ENCODE measurements around the gene COL2A1.

COL2A1 gene

GRCh38 chr12:47977046-47977771 lies 27.1 kb downstream of the COL2A1 start:
- no peak overlapping the region for H2AFZ ChIP-seq (ENCODE audit: low read depth, low read length, severe bottlenecking)
- no peaks in the 10 kb centered on the region for H3K27me3 ChIP-seq (ENCODE audit: low read length)
- no peaks in the 10 kb centered on the region for H3K9me2 ChIP-seq (replicated peaks; ENCODE audit: insufficient read depth, low read length)
- no peaks in the 10 kb centered on the region for H3K36me3 ChIP-seq (ENCODE audit: low read length)
- no peaks in the 10 kb centered on the region for H3K9me3 ChIP-seq (ENCODE audit: insufficient read depth, low read length)
- no peak overlapping the region for H3K27ac ChIP-seq (ENCODE audit: low read depth, low read length)
- H3K9ac ChIP-seq (ENCODE audit: low read length) = no peak overlapping the region
- no peaks in the 10 kb centered on the region for H3F3A ChIP-seq (ENCODE audit: insufficient read depth)
- no peak for TF ChIP-seq EZH2phosphoT487 (conservative IDR thresholded peaks at IDR 0.05; ENCODE audit: low read length)
- H4K20me1 ChIP-seq (ENCODE audit: low read depth, low read length) = no peaks in the 10 kb centered on the region
- no peaks in the 10 kb centered on the region for H3K79me2 ChIP-seq (ENCODE audit: insufficient read depth, low read length)
- no peak overlapping the region for H3K4me2 ChIP-seq (ENCODE audit: low read depth, low read length, poor library complexity, severe bottlenecking)
- no peak overlapping the region for H3K4me3 ChIP-seq (ENCODE audit: insufficient read depth, low read length, poor library complexity, severe bottlenecking)

DNA sequence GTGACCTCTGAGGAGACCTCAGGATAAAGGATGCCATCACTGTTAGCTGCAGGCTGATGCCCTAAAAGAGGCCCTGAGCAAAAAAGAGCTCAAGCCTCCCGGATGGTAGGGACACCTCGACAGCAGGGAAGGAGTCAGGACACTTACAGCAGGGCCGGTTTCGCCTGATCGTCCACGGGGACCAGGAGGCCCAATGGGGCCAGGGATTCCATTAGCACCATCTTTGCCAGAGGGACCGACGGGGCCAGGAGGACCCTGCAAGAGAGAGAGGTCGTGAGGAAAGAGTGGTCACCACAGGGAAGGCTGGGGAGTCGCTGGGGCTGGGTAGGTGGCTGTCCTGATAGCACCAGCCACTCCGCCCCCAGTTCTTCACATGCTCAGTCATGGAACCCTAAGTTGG lies 28.5 kb downstream of the COL2A1 start:
- Histone ChIP-seq H3F3A (ENCODE audit: insufficient read depth) (no peaks in the 10 kb centered on the region), H3K36me3 (ENCODE audit: low read length) (no peaks in the 10 kb centered on the region), H3K4me3 (ENCODE audit: insufficient read depth, low read length, poor library complexity, severe bottlenecking) (no peak overlapping the region), H3K27me3 (ENCODE audit: low read length) (no peaks in the 10 kb centered on the region), H3K9me3 (ENCODE audit: insufficient read depth, low read length) (no peaks in the 10 kb centered on the region), H4K20me1 (ENCODE audit: low read depth, low read length) (no peaks in the 10 kb centered on the region), H2AFZ (ENCODE audit: low read depth, low read length, severe bottlenecking) (no peak overlapping the region), H3K4me2 (ENCODE audit: low read depth, low read length, poor library complexity, severe bottlenecking) (no peak overlapping the region), H3K79me2 (ENCODE audit: insufficient read depth, low read length) (no peaks in the 10 kb centered on the region), H3K9me2 (replicated peaks; ENCODE audit: insufficient read depth, low read length) (no peaks in the 10 kb centered on the region), H3K27ac (ENCODE audit: low read depth, low read length) (no peak overlapping the region), H3K9ac (ENCODE audit: low read length) (no peak overlapping the region)
- no peak for TF ChIP-seq EZH2phosphoT487 (conservative IDR thresholded peaks at IDR 0.05; ENCODE audit: low read length)
- TF ChIP-seq, protein P1, sequence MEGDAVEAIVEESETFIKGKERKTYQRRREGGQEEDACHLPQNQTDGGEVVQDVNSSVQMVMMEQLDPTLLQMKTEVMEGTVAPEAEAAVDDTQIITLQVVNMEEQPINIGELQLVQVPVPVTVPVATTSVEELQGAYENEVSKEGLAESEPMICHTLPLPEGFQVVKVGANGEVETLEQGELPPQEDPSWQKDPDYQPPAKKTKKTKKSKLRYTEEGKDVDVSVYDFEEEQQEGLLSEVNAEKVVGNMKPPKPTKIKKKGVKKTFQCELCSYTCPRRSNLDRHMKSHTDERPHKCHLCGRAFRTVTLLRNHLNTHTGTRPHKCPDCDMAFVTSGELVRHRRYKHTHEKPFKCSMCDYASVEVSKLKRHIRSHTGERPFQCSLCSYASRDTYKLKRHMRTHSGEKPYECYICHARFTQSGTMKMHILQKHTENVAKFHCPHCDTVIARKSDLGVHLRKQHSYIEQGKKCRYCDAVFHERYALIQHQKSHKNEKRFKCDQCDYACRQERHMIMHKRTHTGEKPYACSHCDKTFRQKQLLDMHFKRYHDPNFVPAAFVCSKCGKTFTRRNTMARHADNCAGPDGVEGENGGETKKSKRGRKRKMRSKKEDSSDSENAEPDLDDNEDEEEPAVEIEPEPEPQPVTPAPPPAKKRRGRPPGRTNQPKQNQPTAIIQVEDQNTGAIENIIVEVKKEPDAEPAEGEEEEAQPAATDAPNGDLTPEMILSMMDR (IDR thresholded peaks at IDR 0.05; ENCODE audit: insufficient read depth, low read length, poor library complexity, severe bottlenecking) = no peak

DNA sequence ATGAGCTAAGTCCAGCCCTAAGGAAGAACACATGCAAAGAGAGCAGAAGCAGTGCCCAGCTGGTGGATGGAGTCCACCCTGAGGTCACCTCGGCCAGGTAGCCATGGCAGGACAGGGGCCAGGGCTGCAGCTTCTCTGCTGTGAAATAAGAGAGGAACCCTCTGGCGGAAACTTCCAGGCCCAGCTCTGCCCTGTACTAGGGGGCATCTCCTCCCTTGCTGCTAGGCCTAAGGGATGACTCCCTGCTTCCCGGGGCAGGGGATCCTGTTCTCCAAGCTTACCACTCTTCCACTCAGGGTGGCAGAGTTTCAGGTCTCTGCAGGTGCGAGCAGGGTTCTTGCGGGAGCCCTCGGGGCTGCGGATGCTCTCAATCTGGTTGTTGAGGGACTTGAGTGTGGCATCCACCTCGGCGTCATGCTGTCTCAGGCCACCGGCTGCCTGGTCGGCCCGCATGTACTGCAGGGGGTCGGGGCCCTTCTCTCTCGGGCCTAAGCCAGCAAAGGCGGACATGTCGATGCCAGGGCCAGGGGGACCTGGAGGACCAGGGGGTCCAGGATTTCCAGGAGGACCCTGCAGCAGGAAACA lies 29.1 kb downstream of the COL2A1 start:
- Histone ChIP-seq H3K9me2 (replicated peaks; ENCODE audit: insufficient read depth, low read length) (no peaks in the 10 kb centered on the region), H2AFZ (ENCODE audit: low read depth, low read length, severe bottlenecking) (no peak overlapping the region), H3K4me2 (ENCODE audit: low read depth, low read length, poor library complexity, severe bottlenecking) (no peak overlapping the region), H3K36me3 (ENCODE audit: low read length) (no peaks in the 10 kb centered on the region), H3K27ac (ENCODE audit: low read depth, low read length) (no peak overlapping the region), H3K4me3 (ENCODE audit: insufficient read depth, low read length, poor library complexity, severe bottlenecking) (no peak overlapping the region), H3K9ac (ENCODE audit: low read length) (no peak overlapping the region), H4K20me1 (ENCODE audit: low read depth, low read length) (no peaks in the 10 kb centered on the region), H3K27me3 (ENCODE audit: low read length) (no peaks in the 10 kb centered on the region), H3K79me2 (ENCODE audit: insufficient read depth, low read length) (no peaks in the 10 kb centered on the region), H3K9me3 (ENCODE audit: insufficient read depth, low read length) (no peaks in the 10 kb centered on the region), H3F3A (ENCODE audit: insufficient read depth) (0 out of 2 replicates have a peak, but pooled peaks cover 3% of the 10 kb centered on the region)
- TF ChIP-seq EZH2phosphoT487 (conservative IDR thresholded peaks at IDR 0.05; ENCODE audit: low read length) = no peak
- TF ChIP-seq, protein P1 (IDR thresholded peaks at IDR 0.05; ENCODE audit: insufficient read depth, low read length, poor library complexity, severe bottlenecking) = no peak

DNA sequence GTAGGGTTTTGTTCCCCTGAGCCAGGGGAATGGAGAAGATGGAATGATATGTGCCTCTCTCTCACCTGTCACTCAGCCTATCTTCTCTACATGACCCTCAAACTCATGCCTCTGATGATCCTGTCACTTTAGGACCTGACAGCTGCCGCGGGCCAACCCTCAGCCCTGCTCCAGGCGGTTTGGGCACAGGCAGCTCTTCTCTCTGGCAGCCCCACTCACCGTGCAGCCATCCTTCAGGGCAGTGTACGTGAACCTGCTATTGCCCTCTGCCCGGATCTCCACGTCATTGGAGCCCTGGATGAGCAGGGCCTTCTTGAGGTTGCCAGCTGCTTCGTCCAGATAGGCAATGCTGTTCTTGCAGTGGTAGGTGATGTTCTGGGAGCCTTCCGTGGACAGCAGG lies 30.4 kb downstream of the COL2A1 start:
- H3K9me2 ChIP-seq (replicated peaks; ENCODE audit: insufficient read depth, low read length) = no peaks in the 10 kb centered on the region
- no peak overlapping the region for H3K4me2 ChIP-seq (ENCODE audit: low read depth, low read length, poor library complexity, severe bottlenecking)
- no peaks in the 10 kb centered on the region for H3K27me3 ChIP-seq (ENCODE audit: low read length)
- H4K20me1 ChIP-seq (ENCODE audit: low read depth, low read length) = no peaks in the 10 kb centered on the region
- no peak for TF ChIP-seq EZH2phosphoT487 (conservative IDR thresholded peaks at IDR 0.05; ENCODE audit: low read length)
- TF ChIP-seq, protein P1 (IDR thresholded peaks at IDR 0.05; ENCODE audit: insufficient read depth, low read length, poor library complexity, severe bottlenecking) = no peak
- H3K4me3 ChIP-seq (ENCODE audit: insufficient read depth, low read length, poor library complexity, severe bottlenecking) = no peak overlapping the region
- H2AFZ ChIP-seq (ENCODE audit: low read depth, low read length, severe bottlenecking) = no peak overlapping the region
- H3K36me3 ChIP-seq (ENCODE audit: low read length) = 0 out of 2 replicates have a peak, but pooled peaks cover 6% of the 10 kb centered on the region
- H3K9ac ChIP-seq (ENCODE audit: low read length) = no peak overlapping the region
- no peak overlapping the region for H3K27ac ChIP-seq (ENCODE audit: low read depth, low read length)
- no peaks in the 10 kb centered on the region for H3K9me3 ChIP-seq (ENCODE audit: insufficient read depth, low read length)
- H3K79me2 ChIP-seq (ENCODE audit: insufficient read depth, low read length) = no peaks in the 10 kb centered on the region
- H3F3A ChIP-seq (ENCODE audit: insufficient read depth) = peaks cover 7% of the 10 kb centered on the region; the same call in 1 of the 2 replicates
